Right lobe of liver (tissue), 6 donors: ENCODE data around the gene FLNA. TPM values are rescaled to one million over a fixed set of nuclear protein-coding genes. Genes with fewer than 3 reads are reported as not detected.

Source experiments
- ATAC-seq, 4 donors: fragments of 200-7000 bp; cut with Tn5 transposase; one replicate each; pipeline ENCODE4 v1.9.1; 2020; ENCODE audit warnings: mild to moderate bottlenecking in 4 of 4, moderate library complexity in 4 of 4
- DNase-seq, 3 donors: peaks; one replicate each; pipeline ENCODE4 v3.0.0-alpha.2; 2020
- H3K27ac ChIP-seq, 3 donors: fragments of 200-600 bp; one replicate each; pipeline ENCODE4 v1.8.0; 2022
- H3K27me3 ChIP-seq, 2 donors: fragments of 200-600 bp; one replicate each; pipeline ENCODE4 v1.8.0; 2022
- H3K36me3 ChIP-seq, 4 donors: fragments of 200-600 bp; sonication (generic) in 1 of 4; one replicate each; pipeline versions ENCODE4 v1.5.1 to v1.8.0; 2017 to 2022; ENCODE audit warnings: control low read depth in 1 of 4
- H3K4me1 ChIP-seq, 4 donors: fragments of 200-600 bp; sonication (generic) in 1 of 4; one replicate each; pipeline versions ENCODE4 v1.5.1 to v1.8.0; 2017 to 2022; ENCODE audit warnings: control low read depth in 1 of 4
- H3K4me3 ChIP-seq, 3 donors: fragments of 200-600 bp; one replicate each; pipeline ENCODE4 v1.8.0; 2022
- H3K9me3 ChIP-seq, 4 donors: fragments of 200-600 bp; sonication (generic) in 1 of 4; one replicate each; pipeline versions ENCODE4 v1.5.1 to v1.8.0; 2017 to 2022; ENCODE audit warnings: control low read depth in 1 of 4
- CTCF ChIP-seq, 4 donors: fragments of 200-600 bp in 3 of 4; fragments of 450-650 bp in 1 of 4; IDR thresholded peaks; one replicate each; pipeline versions ENCODE4 v1.5.1 to v1.8.0; 2016 to 2022; ENCODE audit warnings: antibody characterized with exemption in 4 of 4, mild to moderate bottlenecking in 2 of 4
- POLR2A ChIP-seq: fragments of 450-650 bp; IDR thresholded peaks from one replicate; pipeline ENCODE4 v1.6.1; 2017; ENCODE audit warnings: antibody characterized with exemption, mild to moderate bottlenecking
- WGBS: methylation state at CpG from one replicate; pipeline ENCODE4 v1.1.6; 2018; ENCODE audit warnings: low coverage, low lambda C conversion rate; ENCODE audit not compliant: insufficient coverage; ENCODE audit errors: missing lambda C conversion rate; 5-methylcytosine and 5-hydroxymethylcytosine counted together
- intact Hi-C, 2 donors: fragments of 100-400 bp; cut with DNase I; formaldehyde crosslinking; loops; one replicate each; pipeline versions ENCODE4 v1.11.2 to v1.14.1; 2022
- total RNA-seq, 6 experiments: library from RNA; depleted of rRNA in 2 of 6; stranded (reverse); fragments of >200 nt in 2 of 6; fragmentation: NEBNext Ultra II Directional in 3 of 6; extraction: Animal tissue kit (Norgen Biotek cat#: 25700) in 3 of 6; gene quantifications; one replicate each; pipeline versions ENCODE4 v1.1.0 to v1.2.4, GENCODE V29; 2016 to 2023
- donor health status: DM: no; HTN: yes; CAD: no.
- donor health status: DM: no; HTN: no; CAD: no.
- donor health status: DM: no; HTN: no; CAD: no.
- donor health status: DM: no; HTN: yes; CAD: no.
- donor health status: DM: no; HTN: yes; CAD: no.

FLNA gene
- total RNA-seq, 6 experiments from 2014 or later: 46.8 to 124 (median 82.6) TPM

- Histone ChIP-seq H3K9me3 (no peaks in the 10 kb centered on the region), H3K27me3 (no peaks in the 10 kb centered on the region), H3K36me3 (no peaks in the 10 kb centered on the region), H3K4me3 (no peak overlapping the region), H3K4me1 (no peaks in the 10 kb centered on the region), H3K27ac (no peak overlapping the region)
- 83% methylated on average over 4 of the region's 8 CpGs for WGBS
- TF ChIP-seq POLR2A (no peak), CTCF (IDR thresholded peaks at IDR 0.05) (no peak)
- intact Hi-C loops: no loop called here
- DNase-seq: no peak
- no peak for ATAC-seq
Measured at GRCh38 chrX:154419189-154419588, 44.8 kb upstream of the FLNA start.

GRCh38 chrX:154417157-154417556 lies 42.7 kb upstream of the FLNA start:
- H3K27me3 ChIP-seq: no peaks in the 10 kb centered on the region
- intact Hi-C loops: no loop called here
- H3K9me3 ChIP-seq: no peaks in the 10 kb centered on the region
- no peak for ATAC-seq
- no peak overlapping the region for H3K27ac ChIP-seq
- H3K4me3 ChIP-seq: no peak overlapping the region
- TF ChIP-seq POLR2A (no peak), CTCF (IDR thresholded peaks at IDR 0.05) (no peak)
- H3K36me3 ChIP-seq: no peaks in the 10 kb centered on the region
- no peaks in the 10 kb centered on the region for H3K4me1 ChIP-seq
- no peak for DNase-seq
- 61% methylated on average over 7 of the region's 7 CpGs for WGBS

GRCh38 chrX:154413142-154413541 lies 38.7 kb upstream of the FLNA start:
- Histone ChIP-seq H3K27me3 (no peaks in the 10 kb centered on the region), H3K4me1 (no peaks in the 10 kb centered on the region), H3K9me3 (no peaks in the 10 kb centered on the region), H3K27ac (no peak overlapping the region), H3K4me3 (no peak overlapping the region), H3K36me3 (no peaks in the 10 kb centered on the region)
- DNase-seq (no peak), ATAC-seq (no peak)
- TF ChIP-seq CTCF (IDR thresholded peaks at IDR 0.05) (no peak), POLR2A (no peak)
- intact Hi-C loops: no loop called here
- no CpG with 5 or more reads among the region's 8 CpGs for WGBS

- H3K27ac ChIP-seq: peak overlapping the region; percentile 78 to 88 (median 86)
Measured at GRCh38 chrX:154412468-154412867, 38.0 kb upstream of the FLNA start.

More at GRCh38 chrX:154412468-154412867, 38.0 kb upstream of the FLNA start:
- no peaks in the 10 kb centered on the region for H3K4me1 ChIP-seq
- peak in 3 of 4 donors; percentile 6 to 21 (median 7) for ATAC-seq
- no peaks in the 10 kb centered on the region for H3K9me3 ChIP-seq
- DNase-seq: no peak
- TF ChIP-seq POLR2A (no peak), CTCF (IDR thresholded peaks at IDR 0.05) (no peak)
- 20% methylated on average over 3 of the region's 4 CpGs for WGBS
- H3K4me3 ChIP-seq: peak overlapping the region; percentile 52 to 72 (median 70)
- no peaks in the 10 kb centered on the region for H3K36me3 ChIP-seq
- intact Hi-C loops: no loop called here
- no peaks in the 10 kb centered on the region for H3K27me3 ChIP-seq
